Measurements from ENCODE around the gene PLCZ1.
"Not testable (repeated sequence)": the region's sequence is repeated elsewhere in the genome, so short reads cannot be mapped to it uniquely, and the experiment has no call there.

PLCZ1 gene

DNA sequence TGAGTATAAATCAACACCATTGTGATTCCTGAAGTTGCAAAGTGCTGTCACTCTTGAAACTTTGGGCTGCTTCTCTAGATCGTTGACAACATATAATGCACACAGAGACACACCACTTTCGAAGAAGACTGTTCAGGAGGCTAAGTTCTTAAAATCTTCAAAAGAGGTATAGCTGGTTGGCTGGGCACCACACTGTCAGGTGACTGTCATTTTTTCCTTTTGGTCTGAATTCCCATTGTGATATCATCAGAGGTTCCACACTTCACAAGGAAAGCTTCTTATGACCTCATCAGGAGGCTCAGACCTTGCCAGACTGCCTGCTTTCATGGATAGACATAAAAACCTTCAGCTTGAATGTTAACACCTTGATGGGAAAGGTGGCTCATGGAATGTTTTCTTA, at the start of gene PLCZ1, which contains the start of gene CAPZA3:
PLCZ1 (minus strand) TSS at position 194 of the 400 bp plus-strand sequence. CDS start 641 bp downstream, outside the sequence.
CAPZA3 (plus strand) TSS at position 301 of the 400 bp plus-strand sequence. CDS start 150 bp downstream, outside the sequence.
- H3K27ac ChIP-seq (ENCODE audit: low read depth, low read length) = no peak within 1 kb of the TSS
- H3K4me3 ChIP-seq (ENCODE audit: low read length) = no peak within 1 kb of the TSS
- no peak within 1 kb of the TSS for H3K9ac ChIP-seq (ENCODE audit: low read length)
- H3K27me3 ChIP-seq (ENCODE audit: control insufficient read depth, insufficient read depth, low read length) = no peaks in the 10 kb centered on the region
- H3K36me3 ChIP-seq (ENCODE audit: control insufficient read depth, insufficient read depth, low read length) = no peaks in the 10 kb centered on the region
- no peaks in the 10 kb centered on the region for H3K4me1 ChIP-seq (ENCODE audit: control insufficient read depth, insufficient read depth, low read length)

DNA sequence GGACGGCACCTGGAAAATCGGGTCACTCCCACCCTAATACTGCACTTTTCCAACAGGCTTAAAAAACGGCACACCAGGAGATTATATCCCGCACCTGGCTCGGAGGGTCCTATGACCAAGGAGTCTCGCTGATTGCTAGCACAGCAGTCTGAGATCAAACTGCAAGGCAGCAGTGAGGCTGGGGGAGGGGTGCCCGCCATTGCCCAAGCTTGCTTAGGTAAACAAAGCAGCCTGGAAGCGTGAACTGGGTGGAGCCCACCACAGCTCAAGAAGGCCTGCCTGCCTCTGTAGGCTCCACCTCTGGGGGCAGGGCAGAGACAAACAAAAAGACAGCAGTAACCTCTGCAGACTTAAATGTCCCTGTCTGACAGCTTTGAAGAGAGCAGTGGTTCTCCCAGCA, 47.7 kb upstream of the PLCZ1 start:
- H3K27ac ChIP-seq (ENCODE audit: low read depth, low read length); H3K36me3 ChIP-seq (ENCODE audit: control insufficient read depth, insufficient read depth, low read length); H3K4me3 ChIP-seq (ENCODE audit: low read length); H3K9ac ChIP-seq (ENCODE audit: low read length); H3K27me3 ChIP-seq (ENCODE audit: control insufficient read depth, insufficient read depth, low read length); H3K4me1 ChIP-seq (ENCODE audit: control insufficient read depth, insufficient read depth, low read length): not testable (repeated sequence)

DNA sequence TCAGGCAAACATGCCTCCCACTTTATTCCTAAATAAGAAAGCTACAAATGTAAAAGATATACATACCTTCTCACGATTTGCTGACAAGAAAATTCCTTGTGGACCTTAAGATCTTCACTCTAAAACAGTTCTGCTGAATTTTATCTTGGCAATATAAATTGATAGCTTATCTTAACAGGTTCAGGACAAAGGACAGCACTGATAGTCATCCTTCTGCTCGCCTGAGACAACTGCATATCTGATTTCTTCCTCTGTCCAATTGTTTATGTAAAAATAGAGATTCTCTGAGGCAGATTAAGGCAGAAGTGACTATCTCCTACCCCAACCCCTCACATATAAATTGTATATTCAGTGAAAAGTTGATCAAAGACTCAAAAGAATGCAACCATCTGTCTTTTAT, 45.0 kb upstream of the PLCZ1 start:
- Histone ChIP-seq H3K36me3 (ENCODE audit: control insufficient read depth, insufficient read depth, low read length) (no peaks in the 10 kb centered on the region), H3K9ac (ENCODE audit: low read length) (no peak overlapping the region), H3K4me3 (ENCODE audit: low read length) (no peak overlapping the region), H3K4me1 (ENCODE audit: control insufficient read depth, insufficient read depth, low read length) (no peaks in the 10 kb centered on the region), H3K27me3 (ENCODE audit: control insufficient read depth, insufficient read depth, low read length) (no peaks in the 10 kb centered on the region), H3K27ac (ENCODE audit: low read depth, low read length) (no peak overlapping the region)

DNA sequence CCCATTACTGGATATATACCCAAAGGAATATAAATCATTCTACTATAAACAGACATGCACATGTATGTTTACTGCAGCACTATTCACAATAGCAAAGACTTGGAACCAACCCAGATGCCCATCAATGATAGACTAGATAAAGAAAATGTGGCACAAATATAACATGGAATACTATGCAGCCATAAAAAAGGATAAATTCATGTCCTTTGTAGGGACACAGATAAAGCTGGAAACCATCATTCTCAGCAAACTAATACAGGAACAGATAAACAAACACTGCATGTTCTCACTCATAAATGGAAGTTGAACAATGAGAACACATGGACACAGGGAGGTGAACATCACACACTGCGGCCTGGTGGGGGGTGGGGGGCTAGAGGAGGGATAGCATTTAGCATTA, 28.7 kb upstream of the PLCZ1 start:
- not testable (repeated sequence) for H3K27me3 ChIP-seq (ENCODE audit: control insufficient read depth, insufficient read depth, low read length); H3K27ac ChIP-seq (ENCODE audit: low read depth, low read length); H3K36me3 ChIP-seq (ENCODE audit: control insufficient read depth, insufficient read depth, low read length); H3K9ac ChIP-seq (ENCODE audit: low read length); H3K4me3 ChIP-seq (ENCODE audit: low read length); H3K4me1 ChIP-seq (ENCODE audit: control insufficient read depth, insufficient read depth, low read length)

DNA sequence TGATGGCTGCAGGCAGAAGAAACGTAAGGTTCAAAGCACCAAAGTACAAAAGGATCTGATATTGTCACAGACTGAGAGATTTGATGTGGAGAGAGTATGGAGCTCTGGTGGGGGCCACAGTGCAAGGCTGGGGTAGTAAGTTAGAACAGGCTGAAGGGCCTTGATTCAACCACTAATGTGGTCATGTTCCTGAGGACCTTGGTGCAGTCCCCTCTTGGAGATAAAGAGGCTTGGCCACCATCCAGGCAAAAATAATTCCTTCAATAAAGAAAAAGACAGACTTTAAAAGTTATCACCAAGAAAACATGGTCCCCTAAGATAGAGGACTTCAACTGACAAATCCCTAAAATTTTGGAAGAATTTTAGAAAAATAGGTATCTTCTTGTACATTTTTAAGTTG, 17.5 kb upstream of the PLCZ1 start:
- no peak overlapping the region for H3K4me3 ChIP-seq (ENCODE audit: low read length)
- H3K9ac ChIP-seq (ENCODE audit: low read length) = no peak overlapping the region
- H3K27ac ChIP-seq (ENCODE audit: low read depth, low read length) = no peak overlapping the region
- no peaks in the 10 kb centered on the region for H3K4me1 ChIP-seq (ENCODE audit: control insufficient read depth, insufficient read depth, low read length)
- no peaks in the 10 kb centered on the region for H3K27me3 ChIP-seq (ENCODE audit: control insufficient read depth, insufficient read depth, low read length)
- H3K36me3 ChIP-seq (ENCODE audit: control insufficient read depth, insufficient read depth, low read length) = no peaks in the 10 kb centered on the region

DNA sequence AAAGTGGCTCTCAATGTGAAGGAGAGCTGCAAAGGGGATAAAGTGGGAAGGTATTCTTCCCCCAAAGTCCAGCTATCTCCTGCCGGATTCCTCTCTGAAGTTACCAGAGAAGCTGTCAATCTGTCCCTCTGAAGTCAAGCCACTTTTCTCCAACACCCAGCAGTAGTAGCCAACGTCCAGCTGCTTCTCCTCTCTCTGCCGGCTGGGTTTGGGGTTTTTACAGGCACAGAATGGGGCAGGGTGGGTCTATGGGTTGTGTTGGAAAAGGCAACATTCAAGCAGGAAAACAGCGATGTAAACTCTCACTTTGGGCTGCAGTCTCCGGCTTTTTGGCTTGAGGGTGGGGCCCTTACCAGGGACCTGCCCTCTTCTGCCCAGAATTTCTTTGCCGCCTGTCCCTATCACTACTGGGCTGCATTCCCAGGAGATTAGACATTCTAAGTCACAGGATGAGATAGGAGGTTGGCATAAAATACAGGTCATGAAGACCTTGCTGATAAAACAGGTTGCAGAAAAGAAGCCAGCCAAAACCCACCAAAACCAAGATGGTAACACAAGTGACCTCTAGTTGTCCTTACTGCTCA, 16.4 kb upstream of the PLCZ1 start:
- Histone ChIP-seq H3K27me3 (ENCODE audit: control insufficient read depth, insufficient read depth, low read length) (no peaks in the 10 kb centered on the region), H3K4me1 (ENCODE audit: control insufficient read depth, insufficient read depth, low read length) (no peaks in the 10 kb centered on the region), H3K36me3 (ENCODE audit: control insufficient read depth, insufficient read depth, low read length) (no peaks in the 10 kb centered on the region), H3K4me3 (ENCODE audit: low read length) (no peak overlapping the region), H3K9ac (ENCODE audit: low read length) (no peak overlapping the region), H3K27ac (ENCODE audit: low read depth, low read length) (no peak overlapping the region)

- no peak overlapping the region for H3K9ac ChIP-seq (ENCODE audit: low read length)
- no peaks in the 10 kb centered on the region for H3K27me3 ChIP-seq (ENCODE audit: control insufficient read depth, insufficient read depth, low read length)
- H3K4me3 ChIP-seq (ENCODE audit: low read length) = no peak overlapping the region
- H3K27ac ChIP-seq (ENCODE audit: low read depth, low read length) = no peak overlapping the region
- no peaks in the 10 kb centered on the region for H3K4me1 ChIP-seq (ENCODE audit: control insufficient read depth, insufficient read depth, low read length)
- H3K36me3 ChIP-seq (ENCODE audit: control insufficient read depth, insufficient read depth, low read length) = no peaks in the 10 kb centered on the region
Measured at GRCh38 chr12:18753481-18754123, 15.8 kb upstream of the PLCZ1 start.

DNA sequence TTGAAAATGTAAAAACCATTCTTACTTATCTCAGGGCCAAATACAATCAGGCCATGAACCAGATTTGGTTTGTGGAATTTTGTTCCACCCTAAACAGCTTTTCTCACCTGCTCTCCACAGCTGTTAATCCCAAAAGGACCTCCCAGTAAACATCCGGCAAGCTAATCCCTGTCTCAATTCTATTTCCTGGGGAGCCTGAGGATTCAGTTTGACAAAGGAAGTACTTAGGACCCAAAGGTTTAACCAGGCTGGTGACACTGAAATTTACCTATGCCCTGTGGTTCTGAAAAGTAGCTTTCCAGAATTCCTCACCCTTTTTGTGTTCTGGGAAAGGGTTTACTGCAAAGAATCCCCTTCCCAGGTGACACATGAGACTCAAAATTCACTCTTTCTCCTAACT, 15.1 kb upstream of the PLCZ1 start:
- Histone ChIP-seq H3K4me1 (ENCODE audit: control insufficient read depth, insufficient read depth, low read length) (no peaks in the 10 kb centered on the region), H3K9ac (ENCODE audit: low read length) (no peak overlapping the region), H3K27me3 (ENCODE audit: control insufficient read depth, insufficient read depth, low read length) (no peaks in the 10 kb centered on the region), H3K27ac (ENCODE audit: low read depth, low read length) (no peak overlapping the region), H3K36me3 (ENCODE audit: control insufficient read depth, insufficient read depth, low read length) (no peaks in the 10 kb centered on the region), H3K4me3 (ENCODE audit: low read length) (no peak overlapping the region)

DNA sequence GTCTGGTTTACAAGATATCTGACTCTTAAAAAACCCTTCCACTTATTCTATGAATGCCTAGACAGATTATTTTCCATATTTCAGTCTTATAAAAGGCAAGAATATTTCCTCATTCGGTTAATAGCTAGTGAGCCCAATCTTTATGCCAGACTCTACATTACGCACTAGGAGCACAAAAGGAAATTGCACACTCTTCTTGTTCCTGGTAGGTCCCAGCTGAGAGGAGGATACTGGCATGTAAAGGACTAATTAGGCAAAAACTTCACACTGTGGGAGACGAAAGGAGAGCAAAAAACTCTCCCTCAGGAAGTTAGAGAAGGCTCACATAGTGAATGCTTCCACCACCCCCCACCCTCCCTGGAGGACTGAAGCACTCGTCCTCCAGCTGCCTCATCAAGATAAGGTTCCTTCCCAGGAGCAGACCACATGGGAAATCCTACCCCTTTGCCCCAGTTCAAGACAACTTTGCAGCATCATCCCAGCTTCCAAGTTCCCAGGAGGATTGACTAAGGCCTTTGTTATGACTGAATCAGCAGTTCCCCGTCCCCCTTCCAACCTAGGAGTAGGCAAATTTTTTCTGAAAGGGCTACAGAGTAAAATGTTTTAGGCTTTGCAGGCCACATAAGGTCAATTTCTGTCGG, 14.6 kb upstream of the PLCZ1 start:
- Histone ChIP-seq H3K9ac (ENCODE audit: low read length) (no peak overlapping the region), H3K4me1 (ENCODE audit: control insufficient read depth, insufficient read depth, low read length) (no peaks in the 10 kb centered on the region), H3K27ac (ENCODE audit: low read depth, low read length) (no peak overlapping the region), H3K4me3 (ENCODE audit: low read length) (no peak overlapping the region), H3K36me3 (ENCODE audit: control insufficient read depth, insufficient read depth, low read length) (no peaks in the 10 kb centered on the region), H3K27me3 (ENCODE audit: control insufficient read depth, insufficient read depth, low read length) (no peaks in the 10 kb centered on the region)

- Histone ChIP-seq H3K27ac (ENCODE audit: low read depth, low read length) (no peak overlapping the region), H3K4me3 (ENCODE audit: low read length) (no peak overlapping the region), H3K27me3 (ENCODE audit: control insufficient read depth, insufficient read depth, low read length) (no peaks in the 10 kb centered on the region), H3K9ac (ENCODE audit: low read length) (no peak overlapping the region), H3K36me3 (ENCODE audit: control insufficient read depth, insufficient read depth, low read length) (no peaks in the 10 kb centered on the region), H3K4me1 (ENCODE audit: control insufficient read depth, insufficient read depth, low read length) (no peaks in the 10 kb centered on the region)
Measured at GRCh38 chr12:18751866-18752265, 14.1 kb upstream of the PLCZ1 start.

DNA sequence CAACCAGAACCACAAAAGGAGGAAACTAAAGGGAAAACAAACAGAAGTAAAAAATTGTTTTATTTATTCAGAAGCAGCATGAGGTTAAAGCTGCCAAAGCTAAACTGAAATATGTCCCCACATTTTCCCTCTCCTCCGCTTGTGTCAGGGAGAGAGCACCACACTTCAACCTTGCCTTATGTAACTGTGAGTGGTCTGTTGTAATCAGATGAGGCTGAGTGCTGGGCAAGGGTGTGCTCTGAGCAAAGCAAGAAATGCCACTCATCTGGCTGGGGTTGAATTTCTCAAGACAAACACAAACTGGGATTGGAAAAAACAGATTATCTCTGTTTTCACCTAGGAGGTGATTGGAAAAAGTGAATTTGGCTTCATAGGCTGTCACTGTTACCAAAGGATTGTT, 12.3 kb upstream of the PLCZ1 start:
- Histone ChIP-seq H3K27me3 (ENCODE audit: control insufficient read depth, insufficient read depth, low read length) (no peaks in the 10 kb centered on the region), H3K9ac (ENCODE audit: low read length) (no peak overlapping the region), H3K27ac (ENCODE audit: low read depth, low read length) (no peak overlapping the region), H3K4me1 (ENCODE audit: control insufficient read depth, insufficient read depth, low read length) (no peaks in the 10 kb centered on the region), H3K36me3 (ENCODE audit: control insufficient read depth, insufficient read depth, low read length) (no peaks in the 10 kb centered on the region), H3K4me3 (ENCODE audit: low read length) (no peak overlapping the region)

DNA sequence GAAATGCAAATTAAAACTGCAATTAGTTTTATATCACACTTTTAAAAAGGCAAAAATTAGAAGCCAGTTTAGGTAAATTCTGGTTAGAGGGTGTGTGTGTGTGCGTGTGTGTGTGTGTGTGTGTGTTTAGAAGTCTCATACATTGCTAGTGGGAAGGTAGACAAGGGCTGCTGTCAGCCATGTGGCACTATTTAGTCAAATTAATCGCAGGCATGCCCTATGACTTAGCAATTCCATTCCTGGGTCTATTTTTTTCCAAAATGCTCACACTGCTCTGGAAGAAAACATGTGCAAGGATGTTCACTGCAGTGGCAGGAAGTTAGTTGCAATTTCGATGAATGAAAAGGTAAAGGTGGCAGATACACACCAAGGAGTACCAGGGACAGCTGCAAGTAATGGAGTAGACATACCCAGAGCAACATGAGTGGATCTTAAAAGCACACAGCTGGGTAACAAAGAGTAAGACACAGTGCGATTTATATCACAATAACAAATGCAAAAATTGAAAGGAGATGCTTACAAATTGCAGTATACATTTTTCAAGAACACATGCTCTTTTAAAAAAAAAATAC, 11.7 kb upstream of the PLCZ1 start:
- H3K9ac ChIP-seq (ENCODE audit: low read length) = no peak overlapping the region
- no peaks in the 10 kb centered on the region for H3K27me3 ChIP-seq (ENCODE audit: control insufficient read depth, insufficient read depth, low read length)
- no peak overlapping the region for H3K27ac ChIP-seq (ENCODE audit: low read depth, low read length)
- H3K36me3 ChIP-seq (ENCODE audit: control insufficient read depth, insufficient read depth, low read length) = no peaks in the 10 kb centered on the region
- H3K4me3 ChIP-seq (ENCODE audit: low read length) = no peak overlapping the region
- no peaks in the 10 kb centered on the region for H3K4me1 ChIP-seq (ENCODE audit: control insufficient read depth, insufficient read depth, low read length)
